ENCODE data around the gene GOLGA8B. TPM values are rescaled to one million over a fixed set of nuclear protein-coding genes. Genes with fewer than 3 reads are reported as not detected.
"Not testable (repeated sequence)": the region's sequence is repeated elsewhere in the genome, so short reads cannot be mapped to it uniquely, and the experiment has no call there.

GOLGA8B gene
- total RNA-seq, 1 experiment from 2014 or later, result 14.7 TPM

GRCh38 chr15:34559764-34560163 is 23.7 kb downstream of the GOLGA8B start:
- H3K36me3 ChIP-seq; H3K27me3 ChIP-seq; H3K4me1 ChIP-seq; H3K9me3 ChIP-seq (replicated peaks); DNase-seq; H3K4me3 ChIP-seq; H3K27ac ChIP-seq: not testable (repeated sequence)

DNA sequence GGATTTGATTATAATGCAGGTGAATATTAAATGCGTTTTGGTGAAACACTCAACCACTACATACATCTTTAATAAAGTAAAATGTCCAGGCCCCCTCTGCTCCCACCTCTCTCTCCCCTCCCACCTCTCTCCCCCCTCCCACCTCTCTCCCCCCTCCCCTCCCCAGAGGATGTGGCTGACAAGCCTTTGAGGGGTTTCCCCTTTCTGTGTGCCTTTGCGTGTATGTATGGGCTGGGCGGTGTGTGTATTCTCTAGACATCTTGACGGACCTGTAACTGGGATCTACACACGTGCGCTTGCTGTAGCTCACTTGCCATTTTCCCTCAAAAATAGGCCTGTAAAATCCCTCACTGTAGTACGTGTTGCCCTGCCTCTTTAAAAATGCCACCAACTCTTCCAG is 28.3 kb downstream of the GOLGA8B start:
- H3K36me3 ChIP-seq; H3K4me1 ChIP-seq; H3K9me3 ChIP-seq (replicated peaks); H3K27ac ChIP-seq; DNase-seq; H3K4me3 ChIP-seq; H3K27me3 ChIP-seq: not testable (repeated sequence)

GRCh38 chr15:34554716-34555115 is 28.7 kb downstream of the GOLGA8B start:
- not testable (repeated sequence) for DNase-seq; H3K9me3 ChIP-seq (replicated peaks); H3K27ac ChIP-seq; H3K4me1 ChIP-seq; H3K27me3 ChIP-seq; H3K4me3 ChIP-seq; H3K36me3 ChIP-seq

DNA sequence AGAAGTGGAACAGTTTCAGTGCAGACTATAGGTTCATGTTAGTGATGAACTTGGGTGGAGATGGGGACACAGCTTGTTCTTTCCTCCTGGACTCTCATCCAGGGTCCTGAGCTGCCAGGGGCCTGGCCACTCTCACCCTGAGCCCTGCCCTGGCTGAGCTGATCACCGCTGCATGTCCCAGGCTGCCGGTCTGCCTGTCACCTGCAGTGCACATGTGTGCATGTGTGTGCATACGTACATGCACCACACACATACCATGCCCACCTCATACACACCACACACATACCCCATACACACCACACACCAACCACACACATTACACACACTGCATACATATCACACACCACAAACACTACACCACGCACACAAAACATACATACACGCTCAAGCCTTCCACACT is 29.3 kb downstream of the GOLGA8B start:
- not testable (repeated sequence) for DNase-seq; H3K36me3 ChIP-seq; H3K27me3 ChIP-seq; H3K4me3 ChIP-seq; H3K27ac ChIP-seq; H3K9me3 ChIP-seq (replicated peaks); H3K4me1 ChIP-seq

GRCh38 chr15:34550129-34550528 is 33.3 kb downstream of the GOLGA8B start:
- not testable (repeated sequence) for H3K27me3 ChIP-seq; H3K36me3 ChIP-seq; H3K27ac ChIP-seq; DNase-seq; H3K9me3 ChIP-seq (replicated peaks); H3K4me3 ChIP-seq; H3K4me1 ChIP-seq

- not testable (repeated sequence) for H3K36me3 ChIP-seq; H3K27ac ChIP-seq; H3K4me1 ChIP-seq; DNase-seq; H3K9me3 ChIP-seq (replicated peaks); H3K27me3 ChIP-seq; H3K4me3 ChIP-seq
These were observed 34.1 kb downstream of the GOLGA8B start for GRCh38 chr15:34549381-34549809.

DNA sequence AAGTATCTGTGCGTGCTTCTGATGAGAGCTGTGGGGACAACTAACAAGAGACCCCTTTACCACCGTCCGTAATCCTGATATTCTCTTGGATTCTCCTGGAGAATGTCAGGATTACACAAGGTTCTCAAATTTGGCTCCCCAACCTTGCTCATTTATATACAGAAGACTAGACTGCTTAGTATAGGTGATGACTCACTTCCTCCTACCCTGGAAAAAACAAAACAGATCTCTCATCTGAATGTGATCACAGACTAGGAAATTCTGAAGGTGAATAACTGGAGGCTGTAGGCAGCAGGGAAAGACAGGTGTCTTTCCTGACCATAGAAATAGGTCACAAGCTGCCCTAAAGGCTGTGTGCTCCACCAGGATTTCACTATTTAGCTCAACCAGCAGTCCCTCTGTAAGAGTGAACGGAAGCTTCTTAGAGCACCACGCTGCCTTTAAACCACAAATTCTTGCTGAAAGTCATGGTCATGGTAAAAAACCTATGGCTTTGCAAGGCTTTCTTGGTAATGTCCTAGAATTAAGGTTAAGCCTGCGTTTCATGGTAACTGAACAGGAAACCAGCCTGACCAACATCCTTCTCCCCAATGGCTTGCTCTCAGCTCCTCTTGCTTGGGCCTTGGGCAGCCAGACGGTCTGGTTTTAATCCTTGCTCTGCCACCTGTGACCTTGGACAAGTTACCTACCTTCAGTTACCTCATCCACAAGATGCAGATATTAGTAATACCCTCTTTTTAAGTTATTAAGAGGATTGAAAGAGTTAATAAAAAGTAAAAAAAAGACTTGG is 39.4 kb downstream of the GOLGA8B start:
- H3K4me3 ChIP-seq; DNase-seq; H3K4me1 ChIP-seq; H3K36me3 ChIP-seq; H3K9me3 ChIP-seq (replicated peaks); H3K27ac ChIP-seq; H3K27me3 ChIP-seq: not testable (repeated sequence)

DNA sequence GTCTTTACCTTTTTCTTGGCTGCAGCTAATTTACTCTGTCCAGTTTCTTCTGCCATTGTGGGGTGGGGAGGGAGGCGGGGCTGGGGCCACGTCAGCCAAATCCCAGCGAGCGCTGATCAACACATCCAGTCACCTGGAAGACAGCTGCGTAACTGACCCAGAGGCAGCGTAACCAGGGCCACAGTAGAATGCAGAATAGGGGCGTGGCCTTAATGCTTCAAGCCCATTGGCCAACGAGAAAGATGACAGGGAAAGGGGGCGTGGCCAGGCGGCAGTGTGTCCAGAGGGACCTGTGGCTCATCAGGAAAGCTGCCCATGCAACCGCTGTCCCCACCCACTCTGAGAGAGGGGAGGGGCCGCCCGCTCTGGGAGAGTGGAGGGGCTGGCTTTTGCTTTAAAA is 47.6 kb downstream of the GOLGA8B start:
- H3K27me3 ChIP-seq; H3K27ac ChIP-seq; H3K4me1 ChIP-seq; H3K36me3 ChIP-seq; H3K9me3 ChIP-seq (replicated peaks); H3K4me3 ChIP-seq; DNase-seq: not testable (repeated sequence)

Other genes starting within 250 kb of the GOLGA8B start
- 9.3 and 10.7 TPM in 2 replicates for gene SLC12A6, start 245.9 kb downstream of the GOLGA8B start, total RNA-seq (2014; rRNA removed; shearing (Covaris generic))
- 257 and 288 TPM in 2 replicates for gene NOP10, start 240.5 kb downstream of the GOLGA8B start, total RNA-seq (2014; rRNA removed; shearing (Covaris generic))
- gene NUTM1, start 240.3 kb downstream of the GOLGA8B start, total RNA-seq (2014; rRNA removed; shearing (Covaris generic)), result 0.04 TPM in 1 of 2 replicates, not detected in the other
- gene LPCAT4, start 216.5 kb downstream of the GOLGA8B start, total RNA-seq (2014; rRNA removed; shearing (Covaris generic)), result 18.3 and 30.7 TPM in 2 replicates
- gene GOLGA8A, start 145.8 kb downstream of the GOLGA8B start, total RNA-seq (2014; rRNA removed; shearing (Covaris generic)), result 13.5 and 22.2 TPM in 2 replicates
- not detected in 2 replicates for gene GJD2, start 171.3 kb upstream of the GOLGA8B start, total RNA-seq (2014; rRNA removed; shearing (Covaris generic))
- 323 and 325 TPM in 2 replicates for gene ACTC1, start 211.9 kb upstream of the GOLGA8B start, total RNA-seq (2014; rRNA removed; shearing (Covaris generic))